Activated CD4-positive, alpha-beta T cell treated with anti-CD3 and anti-CD28 coated beads, Interleukin-2, Interleukin-4, amounts not matched to agents 100 ng/mL and 50 ng/mL, durations not matched to agents 16 hours and 8 hours (primary cell): ENCODE data around the gene WDR5.

Experiments
- DNase-seq: peaks from one replicate; pipeline ENCODE4 v3.0.0-alpha.2; 2020; ENCODE audit warnings: low spot score

Gene WDR5

DNA sequence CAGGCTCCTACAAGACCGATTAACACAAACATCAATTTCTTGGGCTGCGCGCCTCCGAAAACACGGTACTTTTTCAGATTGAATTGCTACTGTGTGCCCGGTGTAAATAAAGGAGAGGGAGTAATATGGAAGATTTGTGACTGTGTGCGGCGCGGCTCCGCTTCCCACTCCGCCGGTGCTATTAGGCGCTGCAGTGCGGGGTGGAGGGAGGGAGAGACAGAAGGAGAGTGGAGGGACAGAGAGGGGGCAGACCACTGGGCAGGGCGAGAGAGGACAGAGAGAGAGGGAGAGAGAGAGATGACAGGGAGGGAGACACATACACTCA, 53.2 kb downstream of the WDR5 start:
- no peak for DNase-seq

DNA sequence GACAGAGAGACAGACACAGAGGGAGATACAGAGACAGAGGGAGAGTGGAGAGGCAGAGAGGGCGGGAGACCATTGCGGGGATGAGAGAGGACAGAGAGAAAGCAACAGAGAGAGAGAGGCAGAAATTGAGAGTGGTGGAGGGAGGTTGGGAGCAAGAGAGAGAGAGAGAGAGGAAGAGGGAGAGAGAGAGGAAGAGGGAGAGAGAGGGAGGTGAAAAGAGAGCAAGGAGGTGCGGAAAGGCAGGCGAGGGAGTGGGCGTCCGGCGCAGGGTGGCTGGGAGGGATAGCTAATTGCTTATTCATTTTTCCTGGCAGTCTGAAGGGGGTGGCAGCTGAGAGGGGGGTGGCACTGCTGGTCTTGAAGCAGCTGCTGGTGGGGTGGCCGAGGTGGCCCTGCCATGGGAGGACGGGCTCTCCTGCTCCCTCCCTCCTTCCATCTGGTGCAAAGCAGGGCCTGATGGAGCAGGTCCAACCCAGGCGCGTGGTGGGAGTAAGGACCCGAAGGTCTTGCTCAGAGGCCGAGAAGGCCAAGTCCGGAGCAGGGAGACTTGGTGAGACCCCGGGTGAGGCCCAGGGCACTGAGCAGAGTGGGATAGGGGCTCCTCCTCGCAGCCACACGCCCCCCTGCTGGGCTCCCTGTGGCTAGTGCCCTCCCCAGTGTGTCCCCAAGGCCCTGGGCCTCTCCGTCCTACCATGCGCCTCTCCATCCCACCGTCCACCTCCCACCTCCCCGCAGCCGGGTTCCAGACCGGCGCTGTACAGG, 53.8 kb downstream of the WDR5 start:
- DNase-seq: no peak

- no peak for DNase-seq
These were observed 54.6 kb downstream of the WDR5 start for GRCh38 chr9:134190232-134191121.

GRCh38 chr9:134191455-134192209, 55.8 kb downstream of the WDR5 start:
- no peak for DNase-seq

- DNase-seq: no peak
These were observed 56.5 kb downstream of the WDR5 start for GRCh38 chr9:134192311-134192950.

DNA sequence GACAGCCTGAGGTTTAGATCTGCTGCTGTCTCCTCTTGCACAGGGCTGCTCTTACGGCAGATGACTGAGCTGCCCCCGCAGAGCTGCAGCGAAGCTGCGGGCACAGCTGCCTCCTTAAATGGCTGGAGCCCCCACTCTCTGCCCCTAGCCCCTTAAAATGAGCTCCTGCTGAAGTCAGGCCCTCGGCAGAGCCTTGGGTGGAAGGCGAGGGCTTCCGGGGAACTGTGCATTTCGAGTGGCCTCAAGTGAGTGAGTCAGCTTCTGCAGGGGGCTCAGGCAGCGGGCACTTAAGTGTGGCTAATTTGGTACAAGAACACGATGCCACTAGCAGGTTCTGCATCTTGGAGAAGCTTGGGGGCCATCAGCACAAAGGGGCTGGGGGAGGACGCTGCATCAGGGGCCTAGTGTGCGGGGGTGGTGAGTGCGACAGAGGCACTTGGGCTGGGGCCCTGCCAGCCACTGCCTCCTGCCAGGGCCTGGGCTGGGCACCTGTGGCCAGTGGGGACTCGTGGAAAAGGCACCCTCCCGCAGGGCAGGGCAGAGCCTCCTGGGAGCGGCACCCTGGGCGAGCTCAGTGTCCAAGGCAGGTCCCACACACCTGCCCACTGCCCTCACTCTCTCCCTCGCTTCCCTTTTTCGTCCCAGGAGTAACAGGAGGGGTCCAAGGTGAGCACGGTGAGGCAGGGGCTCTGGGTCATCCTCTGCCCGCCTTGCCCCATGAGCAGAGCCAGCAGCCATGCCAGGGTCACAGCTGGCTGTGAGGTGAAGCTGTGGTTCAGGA, 57.3 kb downstream of the WDR5 start:
- DNase-seq: no peak

DNA sequence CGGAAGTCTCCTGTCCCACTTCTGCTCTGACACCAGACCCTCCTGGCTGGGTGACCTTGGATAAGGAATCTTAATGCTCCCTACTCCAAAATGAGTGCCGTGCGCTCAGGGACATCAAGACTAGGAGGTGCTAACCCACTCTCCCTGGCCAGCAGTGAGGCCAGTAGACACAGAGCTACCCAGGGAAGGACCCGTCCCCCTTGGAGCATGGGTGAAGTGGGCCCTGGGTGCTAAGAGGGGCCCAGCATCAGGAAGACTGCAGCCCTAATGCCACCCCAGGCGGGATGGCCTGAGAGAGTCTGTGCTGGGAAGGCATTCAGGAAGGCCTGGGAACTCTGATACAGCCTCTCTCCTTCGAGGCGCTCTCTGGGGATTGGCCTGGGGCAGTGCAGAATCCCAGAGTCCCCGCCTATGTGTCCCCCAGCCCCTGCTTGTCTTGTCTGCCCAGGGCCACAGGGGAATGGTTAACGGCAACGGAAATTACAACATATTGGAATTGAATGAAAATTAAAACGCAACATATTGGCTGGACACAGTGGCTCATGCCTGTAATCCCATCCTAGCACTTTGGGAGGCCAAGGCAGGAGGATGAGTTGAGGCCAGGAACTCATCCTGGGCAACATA, 58.1 kb downstream of the WDR5 start:
- no peak for DNase-seq

GRCh38 chr9:134195558-134195957, 59.7 kb downstream of the WDR5 start:
- DNase-seq: no peak

DNA sequence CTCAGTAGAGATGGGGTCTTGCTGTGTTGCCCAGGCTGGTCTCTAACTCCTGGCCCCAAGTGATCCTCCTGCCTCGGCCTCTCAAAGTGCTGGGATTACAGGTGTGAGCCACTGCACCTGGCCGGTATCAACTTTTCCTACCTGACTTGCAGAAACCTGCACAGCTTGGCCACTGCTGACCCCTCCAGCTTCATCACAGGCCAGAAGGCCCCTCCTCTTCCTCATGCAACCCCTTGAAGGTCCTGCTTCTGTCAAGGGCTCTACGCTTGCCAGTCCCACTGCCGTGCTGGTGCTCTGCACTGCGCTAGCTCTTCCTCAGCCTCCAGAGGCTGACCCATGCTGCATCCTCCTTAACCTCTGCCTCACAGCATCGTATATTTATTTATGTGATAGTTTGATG, 61.0 kb downstream of the WDR5 start:
- DNase-seq: no peak

- no peak for DNase-seq
These were observed 62.9 kb downstream of the WDR5 start for GRCh38 chr9:134198791-134199190.

DNA sequence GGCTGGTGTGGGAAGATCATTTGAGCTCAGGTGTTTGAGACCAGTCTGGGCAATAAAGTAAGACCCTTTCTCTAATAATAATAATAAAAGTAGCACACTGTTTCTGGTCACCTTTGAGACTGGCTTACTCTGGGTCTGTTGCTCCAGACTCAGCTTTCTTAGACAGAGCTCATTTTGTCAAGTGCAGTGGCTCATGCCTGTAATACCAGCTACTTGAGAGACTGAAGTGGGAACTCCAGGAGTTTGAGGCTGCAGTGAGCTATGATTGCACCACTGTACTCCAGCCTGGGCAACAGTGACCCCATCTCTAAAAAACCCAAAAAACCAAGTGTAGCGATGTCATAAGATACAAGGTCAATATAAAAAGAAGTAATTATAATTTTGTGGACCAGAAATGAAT, 64.8 kb downstream of the WDR5 start:
- DNase-seq: no peak

DNA sequence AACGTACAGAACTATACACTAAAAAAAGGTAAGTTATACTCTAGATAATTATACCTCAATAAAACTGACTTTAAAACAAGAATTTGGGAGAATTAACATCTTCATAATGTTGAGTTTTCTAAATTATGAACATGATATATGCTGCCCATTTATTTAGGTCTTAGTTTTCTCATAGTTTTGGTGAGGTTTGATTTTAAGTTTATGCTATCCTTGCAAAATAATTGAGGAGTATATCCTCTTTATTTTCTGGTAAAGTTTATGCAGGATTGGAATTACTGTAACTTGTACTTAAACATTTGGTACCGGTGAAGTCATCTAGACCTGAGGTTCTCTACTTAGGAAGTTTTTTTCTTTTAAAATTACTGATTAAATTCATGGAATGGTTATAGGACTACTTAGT, 67.3 kb downstream of the WDR5 start:
- no peak for DNase-seq

DNA sequence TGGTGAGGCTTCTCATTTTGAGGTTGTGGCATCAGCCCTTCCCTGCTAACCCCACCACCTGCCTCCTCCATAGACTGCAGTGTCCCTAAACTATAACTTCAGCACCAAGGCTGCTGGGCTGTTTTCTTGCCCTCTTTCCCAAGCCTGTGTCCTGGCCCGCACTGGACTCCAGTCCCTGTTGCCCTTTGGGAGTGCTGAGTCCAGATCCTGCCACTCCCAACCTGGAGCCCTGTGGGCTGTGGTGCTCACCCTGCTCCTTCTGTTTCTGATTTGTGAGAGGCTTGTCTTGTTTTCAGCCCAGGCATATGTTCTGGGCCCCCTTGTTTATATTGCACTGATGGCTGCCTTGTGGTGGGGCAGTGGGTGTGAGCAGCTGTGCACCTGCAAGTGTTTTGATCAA, 68.2 kb downstream of the WDR5 start:
- no peak for DNase-seq

DNA sequence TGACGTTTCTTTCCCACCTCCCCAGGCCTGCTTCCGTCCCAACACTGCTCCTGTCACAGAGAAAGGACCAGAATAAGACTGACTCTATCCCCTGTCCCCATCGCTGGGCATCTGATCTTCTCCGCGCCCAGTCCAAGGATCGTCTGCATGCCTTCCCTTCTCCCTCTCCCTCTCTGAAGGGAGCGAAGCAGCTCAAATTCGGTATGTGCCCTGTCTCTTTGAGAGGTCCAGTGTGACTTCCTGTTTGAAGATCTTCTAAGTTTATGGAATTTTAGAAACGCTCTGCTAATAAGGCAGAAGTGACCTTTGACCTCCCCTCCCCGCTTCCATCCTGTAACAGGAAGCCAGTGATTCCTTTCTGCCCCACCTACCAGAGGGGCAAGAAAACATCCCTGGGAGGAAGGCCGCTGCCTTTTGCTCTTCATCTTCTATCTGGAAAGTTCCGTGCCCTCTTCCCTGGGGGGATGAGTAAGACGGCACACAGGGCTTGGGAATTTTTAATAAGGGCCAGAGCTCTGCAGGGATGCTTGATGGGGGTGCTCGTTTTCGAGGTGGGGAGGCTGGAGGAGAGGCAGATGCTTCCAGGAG, 69.2 kb downstream of the WDR5 start:
- no peak for DNase-seq

DNA sequence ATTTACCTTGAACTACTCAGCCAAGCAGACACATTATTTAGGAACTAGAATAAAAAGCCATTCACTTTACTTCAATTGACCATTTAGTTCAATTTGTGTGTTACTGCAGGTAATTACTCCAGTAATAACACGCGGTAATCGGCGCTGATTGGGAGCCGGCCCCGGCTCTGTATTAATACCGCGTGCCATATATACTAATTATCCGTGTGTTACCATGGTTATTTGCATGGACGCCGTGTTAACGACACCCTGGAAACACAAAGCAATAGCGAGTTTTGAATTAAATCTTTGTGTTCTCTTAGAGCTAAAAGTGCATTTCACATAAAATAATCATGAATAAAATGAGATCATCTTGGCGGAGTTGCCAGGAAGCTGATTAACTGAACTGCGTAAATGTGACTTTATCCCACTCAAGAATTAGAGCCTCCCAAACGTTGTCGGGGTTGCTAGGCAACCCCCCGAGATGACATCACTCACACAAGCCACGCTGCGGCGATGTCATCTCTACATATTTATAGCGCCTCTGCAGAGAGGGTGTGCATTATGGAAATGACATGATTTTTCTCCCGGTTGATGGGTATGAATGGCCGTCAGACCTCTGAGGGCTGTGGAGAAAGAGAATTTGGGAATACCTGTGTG, 69.9 kb downstream of the WDR5 start:
- DNase-seq: no peak

DNA sequence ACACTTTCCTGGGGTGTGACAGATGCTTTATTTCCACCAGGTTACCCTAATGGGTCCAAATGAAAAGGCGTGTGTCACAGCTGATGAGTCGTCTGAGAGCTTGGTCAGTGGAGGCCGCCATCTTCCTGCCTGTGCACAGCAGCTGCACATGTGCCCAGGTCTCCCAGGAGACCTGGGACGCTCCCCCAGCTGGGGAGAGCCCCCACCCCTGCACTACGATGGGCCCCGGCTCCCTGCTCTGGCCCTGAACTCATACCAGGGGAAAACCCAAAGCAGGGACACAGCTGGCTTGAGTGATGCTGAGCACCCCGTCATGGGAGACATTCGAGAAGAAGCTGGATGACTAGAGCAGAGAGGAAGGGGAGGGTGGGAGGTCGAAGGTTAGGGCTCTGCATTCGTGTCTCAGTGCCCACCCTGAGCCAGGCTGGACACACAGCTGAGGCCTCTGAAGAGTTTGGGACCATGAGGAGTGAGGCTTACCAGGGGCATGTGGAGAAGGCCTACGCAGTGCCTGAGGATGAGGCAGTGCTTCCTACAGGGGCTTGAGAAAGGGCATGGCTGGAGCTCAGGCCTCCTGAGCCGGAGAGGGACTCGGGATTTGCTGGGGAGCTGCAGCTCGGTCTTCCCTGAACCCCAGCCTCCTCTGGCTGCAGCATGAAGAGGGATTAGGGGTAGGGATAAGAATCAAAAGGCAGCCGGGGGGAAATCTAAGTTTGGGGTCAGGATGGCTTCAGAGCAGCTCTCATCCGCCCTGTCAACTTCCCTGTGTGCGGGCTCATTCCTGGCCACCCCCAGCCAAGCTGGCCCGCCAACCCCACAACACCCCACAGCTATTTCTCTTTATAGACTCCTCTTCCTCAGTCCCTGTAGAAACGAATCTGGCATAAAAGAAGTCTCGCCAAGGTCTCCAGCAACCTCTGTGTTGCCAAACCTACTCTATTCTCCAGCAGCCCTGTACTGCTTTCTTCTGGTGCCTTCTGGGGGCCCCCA, 70.7 kb downstream of the WDR5 start:
- DNase-seq: no peak

DNA sequence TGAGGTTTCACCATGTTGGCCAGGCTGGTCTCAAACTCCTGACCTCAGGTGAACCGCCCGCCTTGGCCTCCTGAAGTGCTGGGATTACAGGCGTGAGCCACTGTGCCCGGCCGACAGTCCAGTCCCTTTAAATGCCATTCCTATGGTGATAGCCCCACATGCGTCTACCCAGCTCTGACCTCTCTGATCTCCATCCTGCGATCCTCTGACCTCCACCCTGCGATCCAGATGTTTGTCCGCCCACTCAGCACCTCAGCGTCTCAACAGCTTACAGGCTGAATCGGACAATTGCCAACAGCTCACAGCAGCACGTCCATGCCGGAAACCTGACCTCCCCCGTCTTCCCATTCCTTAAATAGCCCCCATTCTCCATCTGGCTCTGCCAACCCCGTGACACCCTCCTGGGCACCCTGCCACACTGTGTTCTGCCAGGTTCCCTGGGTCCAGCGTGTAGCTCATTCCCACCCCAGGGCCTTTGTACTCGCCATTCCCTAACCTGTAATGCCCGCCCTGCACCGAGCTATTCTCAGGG, 72.5 kb downstream of the WDR5 start:
- DNase-seq: no peak

- DNase-seq: no peak
These were observed 73.3 kb downstream of the WDR5 start for GRCh38 chr9:134208981-134209725.
